ENCODE results near the gene PPFIA4.
"Not testable (repeated sequence)": the region's sequence is repeated elsewhere in the genome, so short reads cannot be mapped to it uniquely, and the experiment has no call there.

The PPFIA4 gene

GRCh38 chr1:203017692-203018091 lies 8.6 kb upstream of the PPFIA4 start:
- DNase-seq = no peak

GRCh38 chr1:203022855-203023254 lies 3.4 kb upstream of the PPFIA4 start:
- not testable (repeated sequence) for DNase-seq

GRCh38 chr1:203025686-203026030 lies 633 bp upstream of the PPFIA4 start:
- DNase-seq = no peak

- DNase-seq = no peak
These were observed 674 bp downstream of the PPFIA4 start for GRCh38 chr1:203026666-203027663.

GRCh38 chr1:203028067-203028783 lies 1.9 kb downstream of the PPFIA4 start:
- DNase-seq = no peak

- no peak for DNase-seq
These were observed 2.7 kb downstream of the PPFIA4 start for GRCh38 chr1:203028784-203029553.

GRCh38 chr1:203031467-203031866 lies 5.2 kb downstream of the PPFIA4 start:
- no peak for DNase-seq

GRCh38 chr1:203033287-203033686 lies 7.0 kb downstream of the PPFIA4 start:
- DNase-seq = no peak

- DNase-seq = no peak
These were observed 7.6 kb downstream of the PPFIA4 start for GRCh38 chr1:203033917-203034316.

GRCh38 chr1:203034422-203035110 lies 8.3 kb downstream of the PPFIA4 start:
- DNase-seq = no peak

- DNase-seq = no peak
These were observed 9.1 kb downstream of the PPFIA4 start for GRCh38 chr1:203035111-203036000.

- DNase-seq = no peak
These were observed 9.8 kb downstream of the PPFIA4 start for GRCh38 chr1:203036135-203036534.

GRCh38 chr1:203036537-203036936 lies 10.2 kb downstream of the PPFIA4 start:
- DNase-seq = peak; percentile 47

GRCh38 chr1:203037509-203038190 lies 11.4 kb downstream of the PPFIA4 start:
- no peak for DNase-seq

GRCh38 chr1:203038217-203038741 lies 12.0 kb downstream of the PPFIA4 start:
- peak; percentile 75 for DNase-seq

GRCh38 chr1:203038891-203039608 lies 12.8 kb downstream of the PPFIA4 start:
- DNase-seq = peak; percentile 77

- DNase-seq = no peak
These were observed 13.6 kb downstream of the PPFIA4 start for GRCh38 chr1:203039609-203040512.

- DNase-seq = no peak
These were observed 14.4 kb downstream of the PPFIA4 start for GRCh38 chr1:203040513-203041275.

All from right forelimb (tissue), 1 donor.